Hepatocyte (in vitro differentiated cells): ENCODE measurements around the gene STXBP5L. TPM values are rescaled to one million over a fixed set of nuclear protein-coding genes. Genes with fewer than 3 reads are reported as not detected.

Source experiments
- DNase-seq: peaks from one replicate; pipeline ENCODE4 v3.0.0-alpha.2; 2016; ENCODE audit warnings: low spot score
- H2AFZ ChIP-seq: fragments of 200-600 bp; sonication (generic); 2 replicates; pipeline ENCODE4 v1.6.0; 2016; ENCODE audit warnings: antibody characterized with exemption, mild to moderate bottlenecking
- H3K27ac ChIP-seq: fragments of 200-600 bp; sonication (generic); 2 replicates; pipeline ENCODE4 v1.5.1; 2016; ENCODE audit warnings: mild to moderate bottlenecking
- H3K27me3 ChIP-seq: fragments of 200-600 bp; sonication (generic); 2 replicates; pipeline ENCODE4 v1.6.1; 2016
- H3K36me3 ChIP-seq: fragments of 200-600 bp; sonication (generic); replicated peaks from 2 replicates; pipeline ENCODE4 v1.5.1; 2016; ENCODE audit warnings: low read depth; ENCODE audit not compliant: insufficient read depth
- H3K4me1 ChIP-seq: fragments of 200-600 bp; sonication (generic); 2 replicates; pipeline ENCODE4 v1.5.1; 2016; ENCODE audit warnings: mild to moderate bottlenecking, moderate library complexity; ENCODE audit not compliant: insufficient read depth
- H3K4me2 ChIP-seq: fragments of 200-600 bp; sonication (generic); 2 replicates; pipeline ENCODE4 v1.6.0; 2016
- H3K4me3 ChIP-seq: fragments of 200-600 bp; sonication (generic); 2 replicates; pipeline ENCODE4 v1.5.1; 2016; ENCODE audit warnings: mild to moderate bottlenecking
- H3K79me2 ChIP-seq: fragments of 200-600 bp; sonication (generic); 2 replicates; pipeline ENCODE4 v1.6.0; 2017; ENCODE audit warnings: mild to moderate bottlenecking
- H3K9me2 ChIP-seq: fragments of 200-600 bp; sonication (generic); replicated peaks from 2 replicates; pipeline ENCODE4 v1.6.0; 2017; ENCODE audit warnings: mild to moderate bottlenecking; ENCODE audit not compliant: insufficient read depth
- H3K9me3 ChIP-seq: fragments of 200-600 bp; sonication (generic); 2 replicates; pipeline ENCODE4 v1.5.1; 2016; ENCODE audit warnings: low read depth, mild to moderate bottlenecking
- H4K20me1 ChIP-seq: fragments of 200-600 bp; sonication (generic); 2 replicates; pipeline ENCODE4 v1.6.0; 2016; ENCODE audit warnings: mild to moderate bottlenecking; ENCODE audit not compliant: insufficient read depth, poor library complexity, severe bottlenecking
- CTCF ChIP-seq: fragments of 200-600 bp; sonication (generic); IDR thresholded peaks from 2 replicates; pipeline ENCODE4 v1.5.1; 2016; ENCODE audit warnings: antibody characterized with exemption, mild to moderate bottlenecking; ENCODE audit not compliant: poor library complexity
- EZH2 ChIP-seq: fragments of 200-600 bp; sonication (generic); IDR thresholded peaks from 2 replicates; pipeline ENCODE4 v1.6.1; 2016; ENCODE audit warnings: antibody characterized with exemption, mild to moderate bottlenecking, borderline replicate concordance
- EZH2phosphoT487 ChIP-seq: fragments of 200-600 bp; sonication (generic); IDR thresholded peaks from one replicate; pipeline ENCODE4 v1.6.1; 2018; ENCODE audit warnings: antibody characterized with exemption, mild to moderate bottlenecking, low read depth, moderate library complexity; ENCODE audit not compliant: unreplicated experiment, severe bottlenecking
- WGBS: methylation state at CpG from one replicate; pipeline ENCODE4 v1.1.6; 2016; ENCODE audit warnings: low lambda C conversion rate; ENCODE audit errors: missing lambda C conversion rate; 5-methylcytosine and 5-hydroxymethylcytosine counted together
- polyA plus RNA-seq: library from polyadenylated mRNA; unstranded; fragments of >200 nt; fragmentation: Nextera tagmentation; extraction: Ambion mirVana; gene quantifications from 2 replicates; pipeline ENCODE4 v1.2.1, GENCODE V29; 2016
- total RNA-seq: library from RNA; depleted of rRNA; stranded (reverse); fragments of >200 nt; gene quantifications from 2 replicates; pipeline ENCODE4 v1.2.3, GENCODE V29; 2014

Gene STXBP5L
- total and polyA plus RNA-seq, 2 experiments from 2014 or later, result 0.53 to 1.4 TPM

- Histone ChIP-seq H3K27me3 (no peaks in the 10 kb centered on the region), H2AFZ (no peak overlapping the region), H3K4me2 (no peak overlapping the region), H3K36me3 (no peaks in the 10 kb centered on the region), H3K9me3 (no peaks in the 10 kb centered on the region), H3K9me2 (no peaks in the 10 kb centered on the region), H3K27ac (no peak overlapping the region), H4K20me1 (no peaks in the 10 kb centered on the region), H3K4me1 (no peaks in the 10 kb centered on the region), H3K4me3 (no peak overlapping the region), H3K79me2 (no peaks in the 10 kb centered on the region)
- no peak for DNase-seq
- TF ChIP-seq EZH2phosphoT487 (no peak), EZH2 (no peak), CTCF (no peak)
- WGBS, result 100% methylated on average over 1 of the region's 1 CpG
These were observed 361.4 kb downstream of the STXBP5L start for GRCh38 chr3:121269389-121269788.

GRCh38 chr3:121274411-121274810, 366.4 kb downstream of the STXBP5L start:
- Histone ChIP-seq H3K27me3 (no peaks in the 10 kb centered on the region), H4K20me1 (no peaks in the 10 kb centered on the region), H3K79me2 (no peaks in the 10 kb centered on the region), H3K9me3 (no peaks in the 10 kb centered on the region), H3K27ac (no peak overlapping the region), H3K4me3 (no peak overlapping the region), H3K36me3 (no peaks in the 10 kb centered on the region), H2AFZ (no peak overlapping the region), H3K4me1 (no peaks in the 10 kb centered on the region), H3K9me2 (no peaks in the 10 kb centered on the region), H3K4me2 (no peak overlapping the region)
- DNase-seq, result no peak
- TF ChIP-seq EZH2 (no peak), CTCF (no peak), EZH2phosphoT487 (no peak)

GRCh38 chr3:121295452-121295851, 387.4 kb downstream of the STXBP5L start:
- WGBS, result 87% methylated on average over 3 of the region's 3 CpGs

More at GRCh38 chr3:121295452-121295851, 387.4 kb downstream of the STXBP5L start:
- Histone ChIP-seq H3K27me3 (no peaks in the 10 kb centered on the region), H3K9me2 (no peaks in the 10 kb centered on the region), H3K9me3 (no peaks in the 10 kb centered on the region), H3K27ac (no peak overlapping the region), H3K79me2 (no peaks in the 10 kb centered on the region), H3K4me2 (no peak overlapping the region), H4K20me1 (no peaks in the 10 kb centered on the region), H3K4me1 (no peaks in the 10 kb centered on the region), H3K36me3 (no peaks in the 10 kb centered on the region), H2AFZ (no peak overlapping the region), H3K4me3 (no peak overlapping the region)
- TF ChIP-seq EZH2 (no peak), CTCF (no peak), EZH2phosphoT487 (no peak)
- no peak for DNase-seq
